GM21360 (cell line): ENCODE data around the gene ABLIM3.

Experiments used
- ATAC-seq: cut with Tn5 transposase; IDR thresholded peaks from one replicate; pipeline ENCODE4 v1.9.1; 2021; ENCODE audit warnings: mild to moderate bottlenecking, moderate library complexity; ENCODE audit not compliant: unreplicated experiment

The ABLIM3 gene

GRCh38 chr5:149216496-149216895, 75.2 kb downstream of the ABLIM3 start:
- no peak for ATAC-seq

- no peak for ATAC-seq
Observed at GRCh38 chr5:149217096-149217802, 76.0 kb downstream of the ABLIM3 start.

GRCh38 chr5:149217803-149218155, 76.5 kb downstream of the ABLIM3 start:
- no peak for ATAC-seq

GRCh38 chr5:149219584-149219983, 78.3 kb downstream of the ABLIM3 start:
- ATAC-seq, result no peak

- no peak for ATAC-seq
Observed at GRCh38 chr5:149220750-149221149, 79.5 kb downstream of the ABLIM3 start.

- ATAC-seq, result no peak
Observed at GRCh38 chr5:149221326-149221725, 80.0 kb downstream of the ABLIM3 start.

GRCh38 chr5:149221731-149222342, 80.5 kb downstream of the ABLIM3 start:
- ATAC-seq, result no peak

GRCh38 chr5:149223081-149223848, 82.0 kb downstream of the ABLIM3 start:
- no peak for ATAC-seq

GRCh38 chr5:149224282-149224681, 83.0 kb downstream of the ABLIM3 start:
- no peak for ATAC-seq

GRCh38 chr5:149227168-149227826, 86.0 kb downstream of the ABLIM3 start:
- no peak for ATAC-seq

- no peak for ATAC-seq
Observed at GRCh38 chr5:149228618-149229297, 87.5 kb downstream of the ABLIM3 start.

GRCh38 chr5:149229298-149229937, 88.1 kb downstream of the ABLIM3 start:
- no peak for ATAC-seq

GRCh38 chr5:149235841-149236240, 94.5 kb downstream of the ABLIM3 start:
- ATAC-seq, result no peak

- no peak for ATAC-seq
Observed at GRCh38 chr5:149237662-149238061, 96.4 kb downstream of the ABLIM3 start.

GRCh38 chr5:149238540-149238939, 97.2 kb downstream of the ABLIM3 start:
- ATAC-seq, result no peak

GRCh38 chr5:149239917-149240316, 98.6 kb downstream of the ABLIM3 start:
- ATAC-seq, result no peak

GRCh38 chr5:149240354-149240998, 99.2 kb downstream of the ABLIM3 start:
- no peak for ATAC-seq

GRCh38 chr5:149242339-149242738, 101.0 kb downstream of the ABLIM3 start:
- no peak for ATAC-seq

GRCh38 chr5:149246906-149247305, 105.6 kb downstream of the ABLIM3 start:
- no peak for ATAC-seq

- no peak for ATAC-seq
Observed at GRCh38 chr5:149247726-149248125, 106.4 kb downstream of the ABLIM3 start.
